Activated CD8-positive, alpha-beta memory T cell treated with anti-CD3 and anti-CD28 coated beads, Interleukin-2, amount 50 U/mL, for 24 hours (primary cell): ENCODE data around the gene USHBP1.

Experiments used
- DNase-seq: peaks from one replicate; pipeline ENCODE4 v3.0.0-alpha.2; 2020; ENCODE audit errors: extremely low read depth

Gene USHBP1

DNA sequence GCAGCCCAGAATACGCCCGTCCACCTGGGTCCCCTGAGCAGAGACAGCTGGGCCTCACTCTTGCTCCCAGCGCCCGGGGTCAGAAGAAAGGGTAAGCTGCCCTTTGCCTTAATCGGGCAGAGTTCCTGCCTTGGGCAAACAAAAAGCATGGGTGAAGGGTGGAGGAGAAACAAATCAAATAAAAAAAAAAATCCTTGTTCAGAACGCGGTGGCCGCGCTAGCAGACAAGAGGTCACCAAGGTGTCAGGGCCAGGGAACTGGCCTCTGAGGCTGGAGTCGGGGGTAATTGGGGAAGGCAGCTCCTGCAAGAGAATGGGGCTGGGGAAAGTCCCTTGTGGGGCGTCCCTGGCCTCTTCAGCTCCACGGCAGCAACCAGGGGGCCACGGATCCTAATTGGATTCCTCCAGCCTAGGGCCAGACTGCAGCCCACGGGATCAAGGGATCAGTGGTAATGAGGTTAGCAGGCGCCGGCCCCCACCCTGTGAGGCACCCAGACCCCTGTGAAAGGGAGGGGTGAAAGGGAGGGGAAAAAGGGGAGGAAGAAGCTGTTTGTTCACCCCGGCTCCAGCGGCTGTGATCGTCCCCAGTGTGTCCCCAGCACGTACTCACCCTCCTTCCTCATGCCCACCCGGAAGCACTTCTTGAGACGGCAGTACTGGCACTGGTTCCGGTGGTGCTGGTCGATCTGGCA, 24.3 kb downstream of the USHBP1 start:
- DNase-seq: no peak

DNA sequence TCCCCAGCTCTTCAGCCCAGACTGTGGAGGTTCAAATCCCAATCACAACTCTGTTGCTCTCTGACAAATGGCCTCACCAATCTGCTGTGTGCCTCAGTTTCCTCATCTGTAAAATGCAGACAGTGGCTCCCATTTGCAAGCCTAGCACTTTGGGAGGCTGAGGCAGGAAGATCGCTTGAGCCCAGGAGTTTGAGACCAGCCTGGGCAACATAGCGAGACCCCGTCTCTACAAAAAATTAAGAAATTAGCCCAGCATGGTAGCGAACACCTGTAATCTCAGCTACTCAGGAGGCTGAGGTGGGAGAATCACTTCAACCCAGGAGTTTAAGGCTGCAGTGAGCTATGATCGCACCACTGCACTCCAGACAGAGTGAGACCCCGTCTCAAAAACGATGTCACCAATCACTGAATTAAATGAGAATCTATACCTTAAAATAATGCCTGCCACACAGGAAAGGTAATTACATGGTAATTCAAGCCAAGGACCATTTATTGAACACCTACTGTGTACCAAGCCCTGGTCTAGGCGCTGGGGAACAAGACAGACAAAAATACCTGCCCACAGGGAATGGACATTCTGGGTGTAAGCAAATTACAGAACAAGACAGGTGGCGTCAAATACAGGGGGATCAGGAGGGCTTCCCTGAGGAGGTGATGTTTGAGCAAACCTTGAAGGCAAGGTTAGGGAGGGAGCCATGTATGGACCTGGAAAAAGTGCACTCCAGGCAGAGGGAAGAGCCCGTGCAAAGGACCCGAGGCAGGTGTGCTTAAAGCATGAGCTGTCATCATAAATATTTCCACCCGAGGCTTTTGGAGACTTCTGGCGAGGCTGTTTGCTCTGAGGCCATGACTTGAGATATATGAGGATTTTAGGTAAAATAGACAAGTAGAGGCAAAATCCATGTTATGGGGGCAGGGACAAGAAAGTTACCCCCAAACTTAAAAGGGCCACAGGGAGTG, 26.5 kb downstream of the USHBP1 start:
- no peak for DNase-seq

DNA sequence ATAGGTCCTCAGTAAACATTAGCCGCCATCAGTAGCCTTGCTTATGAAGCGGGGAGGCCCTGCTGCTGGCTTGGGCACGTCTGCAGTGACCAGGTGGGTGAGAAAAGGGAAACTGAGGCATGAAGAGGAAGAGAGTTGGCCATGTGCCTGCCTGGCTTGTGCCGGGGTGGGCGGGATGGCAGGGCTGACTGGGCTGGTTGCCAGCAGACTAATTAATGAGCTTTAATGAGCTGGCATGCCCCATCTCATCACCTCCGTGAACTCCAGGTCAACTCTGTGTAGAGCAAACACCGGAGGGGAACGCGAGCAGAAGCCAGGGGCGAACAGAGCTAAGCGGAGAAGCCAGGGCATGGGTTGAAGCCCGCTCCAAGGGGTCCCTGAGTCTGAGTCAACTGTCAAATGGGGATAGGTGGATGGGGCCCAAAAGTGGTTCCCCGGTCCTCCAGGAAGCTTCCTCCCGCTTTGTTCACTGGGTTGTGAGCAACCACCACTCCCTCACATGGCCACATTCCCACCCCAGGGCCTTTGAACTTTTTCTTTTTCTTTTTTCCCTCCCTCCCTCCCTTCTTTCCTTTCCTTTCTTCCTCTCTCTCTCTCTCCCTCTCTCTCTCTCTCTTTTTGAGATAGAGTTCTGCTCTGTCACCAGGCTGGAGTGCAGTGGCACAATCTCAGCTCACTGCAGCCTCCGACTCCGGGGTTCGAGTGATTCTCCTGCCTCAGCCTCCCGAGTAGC, 27.6 kb downstream of the USHBP1 start:
- DNase-seq: no peak

DNA sequence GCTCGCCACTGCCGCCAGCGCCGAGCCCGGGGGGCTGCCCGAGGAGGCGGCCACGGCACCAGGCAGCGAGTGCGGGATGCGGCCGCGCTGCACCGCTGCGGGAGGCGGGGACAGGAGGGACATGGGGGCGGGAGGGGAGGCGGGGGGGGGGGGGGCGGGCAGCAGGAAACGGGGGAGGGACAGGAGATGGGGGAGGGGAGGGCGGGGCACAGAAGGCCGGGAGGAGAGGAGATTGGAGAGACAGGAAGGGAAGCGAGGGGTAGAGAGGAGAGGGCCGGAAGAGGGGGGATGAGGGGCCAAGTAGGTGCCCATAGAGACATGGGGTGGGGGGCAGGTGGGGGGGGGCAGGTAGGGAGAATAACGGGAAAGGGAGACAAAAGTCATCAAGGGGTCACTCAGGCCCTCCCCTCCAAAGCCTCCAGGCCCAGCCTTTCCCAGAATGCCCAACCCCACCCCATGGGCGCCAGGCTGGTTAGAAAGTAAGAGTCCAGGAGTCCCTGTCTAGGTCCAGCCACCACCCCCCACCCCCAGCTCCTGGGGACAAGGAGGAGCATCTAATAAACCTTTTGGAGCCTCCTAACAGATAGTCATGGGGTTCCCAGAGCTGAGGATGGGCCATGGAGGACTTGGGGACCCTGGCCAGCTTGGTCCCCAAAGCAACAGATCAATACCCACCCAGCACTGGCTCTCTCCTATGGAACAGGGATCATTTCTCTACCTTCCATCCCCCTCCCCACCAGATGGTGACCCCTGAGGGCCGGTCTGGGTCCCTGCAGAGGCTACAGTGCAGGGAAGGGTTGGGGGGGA, 28.4 kb downstream of the USHBP1 start:
- no peak for DNase-seq

DNA sequence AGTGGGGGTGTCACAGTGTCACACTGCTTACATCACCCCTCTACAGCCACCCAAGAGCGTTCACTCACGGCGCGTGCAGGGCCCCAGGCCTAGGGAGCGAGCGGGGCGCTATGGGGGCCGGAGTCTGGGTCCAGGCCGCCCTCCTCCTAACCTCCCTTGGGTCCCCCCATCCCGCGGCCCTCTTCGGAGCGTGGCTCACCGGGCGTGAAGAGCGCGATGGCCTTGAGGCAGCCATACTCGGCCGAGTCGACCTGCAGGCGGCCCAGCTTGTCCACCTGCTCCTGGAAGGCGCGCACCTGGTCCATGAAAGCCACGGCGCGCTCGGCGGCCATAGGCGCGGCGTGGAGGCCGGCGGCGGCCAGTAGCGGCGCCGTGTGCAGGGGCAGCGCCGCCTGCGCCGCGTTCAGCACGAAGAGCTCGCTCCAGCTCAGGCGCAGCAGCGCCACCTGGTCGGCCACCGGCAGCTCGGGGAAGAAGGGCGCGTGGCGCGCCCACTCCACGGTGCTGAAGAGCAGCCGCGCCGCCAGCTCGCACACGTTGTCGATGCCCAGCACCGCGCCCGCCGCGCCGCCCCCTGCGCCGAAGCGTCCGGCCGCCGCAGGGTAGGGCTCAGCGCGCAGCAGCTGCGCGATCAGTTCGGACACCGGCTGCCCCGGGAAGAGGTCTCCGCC, 29.1 kb downstream of the USHBP1 start:
- DNase-seq: no peak

- DNase-seq: no peak
Observed at GRCh38 chr19:17234911-17235299, 29.6 kb downstream of the USHBP1 start.

- DNase-seq: no peak
Observed at GRCh38 chr19:17232258-17232657, 32.3 kb downstream of the USHBP1 start.

GRCh38 chr19:17229890-17230289, 34.7 kb downstream of the USHBP1 start:
- DNase-seq: no peak

- no peak for DNase-seq
Observed at GRCh38 chr19:17227798-17228367, 36.7 kb downstream of the USHBP1 start.

GRCh38 chr19:17226002-17226933, 38.3 kb downstream of the USHBP1 start, which contains the start of gene OCEL1:
TSS of gene OCEL1 (plus strand) at chr19:17226226. CDS start at chr19:17226248, 22 bp downstream.
- DNase-seq: peak; percentile 93

GRCh38 chr19:17225053-17225452, 39.5 kb downstream of the USHBP1 start:
- DNase-seq: no peak

- DNase-seq: no peak
Observed at GRCh38 chr19:17220207-17220758, 44.3 kb downstream of the USHBP1 start.

DNA sequence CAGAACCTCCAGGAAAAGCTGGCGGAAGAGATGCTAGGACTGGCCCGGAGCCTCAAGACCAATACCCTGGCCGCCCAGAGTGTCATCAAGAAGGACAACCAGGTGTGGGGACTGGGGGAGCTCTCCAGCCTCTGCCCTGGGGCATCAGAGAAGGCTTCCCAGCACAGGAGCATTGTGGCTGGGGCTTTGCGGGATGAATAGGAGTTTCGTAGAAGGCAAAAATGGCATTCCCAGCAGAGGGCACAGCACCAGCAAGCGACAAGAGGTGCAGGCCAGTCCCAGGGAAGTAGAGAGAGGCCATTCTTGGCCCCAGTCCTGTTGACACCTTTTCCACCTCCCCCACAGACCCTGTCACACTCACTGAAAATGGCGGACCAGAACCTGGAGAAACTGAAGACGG, 45.3 kb downstream of the USHBP1 start:
- DNase-seq: no peak

- no peak for DNase-seq
Observed at GRCh38 chr19:17216058-17216670, 48.4 kb downstream of the USHBP1 start.

DNA sequence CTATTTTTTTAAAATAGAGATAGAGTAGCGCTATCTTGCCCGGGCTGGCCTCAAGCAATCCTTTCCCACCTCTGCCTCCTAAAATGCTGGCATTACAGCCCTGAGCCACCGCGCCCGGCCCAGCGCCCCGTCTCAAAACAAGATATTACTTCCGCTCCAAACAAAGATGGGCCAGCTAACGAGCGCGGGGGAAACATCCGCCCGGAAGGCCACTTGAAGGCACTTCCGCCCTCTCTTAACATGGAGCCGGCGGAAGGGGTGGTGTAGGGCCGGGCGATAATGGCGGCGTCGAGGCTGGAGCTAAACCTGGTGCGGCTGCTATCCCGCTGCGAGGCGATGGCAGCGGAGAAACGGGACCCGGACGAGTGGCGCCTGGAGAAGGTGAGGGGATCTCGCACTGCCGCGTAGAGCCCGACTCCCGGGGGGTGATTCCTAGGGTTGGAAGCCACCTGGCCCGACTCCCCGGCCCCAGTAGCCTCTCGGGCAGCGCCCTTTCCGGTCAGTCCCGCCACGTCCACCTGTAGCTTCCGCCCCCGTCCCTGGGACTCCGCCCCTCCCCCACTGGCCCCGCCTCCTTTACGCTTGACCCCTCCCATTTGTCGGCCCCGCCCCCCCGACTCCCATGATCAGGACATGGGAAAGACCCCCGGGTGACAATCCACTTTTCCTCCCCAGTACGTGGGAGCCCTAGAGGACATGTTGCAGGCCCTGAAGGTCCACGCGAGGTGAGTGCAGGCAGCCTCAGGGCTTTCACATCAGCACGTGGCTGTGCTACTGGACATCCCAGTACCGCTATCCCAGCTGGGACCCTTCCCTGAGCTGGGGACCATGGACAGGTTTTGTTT, 49.2 kb downstream of the USHBP1 start, which contains the start of gene USE1:
TSS of gene USE1 (plus strand) at position 231 of the 845 bp plus-strand sequence. CDS start at position 280, 49 bp downstream.
- peak; percentile 72 for DNase-seq

DNA sequence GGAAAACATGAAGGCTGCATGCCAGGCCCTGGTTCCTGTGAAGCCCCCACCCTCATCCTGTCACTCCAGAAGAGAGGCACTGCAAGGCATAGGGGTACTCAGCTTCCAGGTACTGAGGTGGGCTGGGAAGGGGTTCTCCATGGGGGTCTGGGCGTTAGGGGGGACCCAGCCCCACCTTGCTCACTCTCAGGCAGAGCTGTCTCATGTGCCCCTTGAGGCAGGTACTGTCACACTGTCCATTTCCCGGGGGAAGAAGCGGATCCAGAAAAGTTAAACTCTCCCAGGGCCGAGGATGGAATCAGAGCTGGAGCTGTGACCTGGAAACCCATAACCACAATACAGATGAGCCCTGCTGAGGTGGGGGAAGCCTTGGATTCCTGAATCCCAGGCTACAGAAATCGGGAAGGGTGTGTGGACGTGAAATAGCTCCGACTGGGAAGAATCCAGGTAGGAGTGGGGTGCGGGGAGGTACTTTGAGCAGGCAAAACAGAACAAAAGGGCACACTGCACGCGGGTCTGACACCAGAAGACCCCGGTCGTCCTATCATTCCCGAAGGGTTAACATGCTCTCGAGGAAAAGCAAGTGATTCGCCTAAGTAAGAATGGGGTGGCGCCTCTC, 49.9 kb downstream of the USHBP1 start:
- DNase-seq: no peak

DNA sequence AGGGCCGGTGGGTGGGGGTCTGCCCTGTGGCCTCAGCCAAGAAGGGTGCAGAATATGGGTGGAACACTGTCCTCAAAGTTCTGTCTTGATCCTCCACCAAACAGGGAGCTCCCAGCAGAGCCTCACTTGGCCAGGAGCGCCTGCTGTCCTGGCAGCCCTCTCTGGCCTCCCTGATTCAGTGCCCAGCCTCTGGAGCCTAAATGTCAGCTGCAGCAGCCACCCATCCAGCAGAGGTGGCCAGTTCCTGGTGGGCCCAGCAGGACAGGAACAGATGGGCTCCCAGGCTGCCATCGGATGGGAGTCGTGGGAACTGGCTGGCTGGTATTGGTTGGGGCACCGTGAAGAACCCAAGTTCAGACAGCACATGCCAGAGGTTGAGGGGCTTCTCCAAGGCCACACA, 51.2 kb downstream of the USHBP1 start:
- no peak for DNase-seq
